Activated naive CD4-positive, alpha-beta T cell treated with anti-CD3 and anti-CD28 coated beads for 36 hours (primary cell): Measurements from ENCODE around the gene HERC3. TPM values are rescaled to one million over a fixed set of nuclear protein-coding genes. Genes with fewer than 3 reads are reported as not detected.

Source experiments
- CTCF ChIA-PET: fragments of 350-600 bp; sonication (Branson Sonifier 250); formaldehyde crosslinking; loops from one replicate; lab custom pipeline; 2021; ENCODE audit warnings: antibody characterized with exemption; lab: Charles Lee
- DNase-seq: peaks from one replicate; pipeline ENCODE4 v3.0.0-alpha.2; 2020
- H3K27ac Mint-ChIP-seq: one replicate; pipeline ENCODE4 v1.8.0; 2021; ENCODE audit warnings: mild to moderate bottlenecking, mixed read lengths
- H3K27me3 Mint-ChIP-seq: one replicate; pipeline ENCODE4 v1.8.0; 2021; ENCODE audit warnings: low read depth, mixed read lengths
- H3K36me3 Mint-ChIP-seq: one replicate; pipeline ENCODE4 v1.8.0; 2021; ENCODE audit warnings: low read depth, mixed read lengths
- H3K4me1 Mint-ChIP-seq: one replicate; pipeline ENCODE4 v1.8.0; 2021; ENCODE audit warnings: low read depth, mixed read lengths
- H3K4me3 Mint-ChIP-seq: one replicate; pipeline ENCODE4 v1.8.0; 2021; ENCODE audit warnings: mild to moderate bottlenecking, moderate library complexity, mixed read lengths
- H3K9me3 Mint-ChIP-seq: one replicate; pipeline ENCODE4 v1.8.0; 2021; ENCODE audit warnings: mixed read lengths
- intact Hi-C: fragments of 100-400 bp; cut with micrococcal nuclease; formaldehyde crosslinking; loops from one replicate; pipeline ENCODE4 v1.15.1; 2023
- total RNA-seq, 2 experiments: library from RNA; stranded (reverse); gene quantifications; one replicate each; pipeline ENCODE4 v1.2.3, GENCODE V29; 2021

The HERC3 gene
- total RNA-seq, 2 experiments from 2014 or later, result 24.4 to 25.8 TPM

DNA sequence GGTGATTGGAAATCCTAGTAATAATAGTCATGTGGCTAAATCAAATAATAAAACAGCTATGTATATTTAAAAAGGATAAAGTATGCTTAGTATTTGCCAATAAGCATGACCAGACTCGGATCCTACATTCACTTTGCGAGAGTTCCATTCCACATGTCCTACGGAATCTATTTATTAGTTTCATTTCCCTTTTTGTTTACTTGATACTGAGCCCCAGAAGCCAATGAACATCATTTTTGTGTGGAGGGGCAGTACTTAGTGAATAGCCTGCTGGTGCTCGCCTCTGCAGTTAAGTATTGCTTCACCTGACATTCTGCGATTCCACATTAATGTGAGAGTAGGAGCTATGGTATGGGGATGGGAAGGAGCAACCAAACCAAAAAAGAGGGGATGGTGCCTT, 163.9 kb downstream of the HERC3 start:
- Mint-ChIP-seq H3K4me3 (no peak overlapping the region), H3K4me1 (no peaks in the 10 kb centered on the region), H3K27ac (no peak overlapping the region), H3K9me3 (no peaks in the 10 kb centered on the region), H3K27me3 (no peaks in the 10 kb centered on the region), H3K36me3 (peaks cover 1% of the 10 kb centered on the region)
- CTCF ChIA-PET, result interaction anchor here (0.5 to 1.1 kb wide), 2 partner anchors 35 to 230 kb away, joined by 3 read pairs; no protein-coding TSS in a partner anchor
- intact Hi-C loops, result no loop called here
- DNase-seq, result no peak

DNA sequence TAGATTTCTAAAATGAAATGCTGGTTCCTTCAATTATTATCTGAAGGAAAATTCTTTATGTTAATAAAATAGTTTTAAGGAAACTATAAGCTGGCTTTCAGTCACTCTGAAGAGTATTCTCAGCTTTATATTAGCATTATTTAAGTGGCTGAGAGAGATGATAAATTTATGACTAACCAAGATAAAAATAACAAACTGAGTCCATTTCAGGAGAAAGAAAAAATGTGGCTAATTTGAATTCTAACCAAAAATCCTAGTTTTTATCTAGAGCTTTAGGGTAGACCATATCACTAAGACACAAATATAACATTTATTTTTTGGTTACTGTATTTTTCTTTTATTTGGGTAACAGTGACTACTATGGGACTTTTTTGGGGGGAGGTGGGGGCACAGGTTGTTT, 164.8 kb downstream of the HERC3 start:
- CTCF ChIA-PET, result interaction anchor here (0.8 to 1.2 kb wide), 3 partner anchors 217 to 266 kb away, joined by 3 read pairs; no protein-coding TSS in a partner anchor
- no peak overlapping the region for H3K4me3 Mint-ChIP-seq
- intact Hi-C loops, result no loop called here

DNA sequence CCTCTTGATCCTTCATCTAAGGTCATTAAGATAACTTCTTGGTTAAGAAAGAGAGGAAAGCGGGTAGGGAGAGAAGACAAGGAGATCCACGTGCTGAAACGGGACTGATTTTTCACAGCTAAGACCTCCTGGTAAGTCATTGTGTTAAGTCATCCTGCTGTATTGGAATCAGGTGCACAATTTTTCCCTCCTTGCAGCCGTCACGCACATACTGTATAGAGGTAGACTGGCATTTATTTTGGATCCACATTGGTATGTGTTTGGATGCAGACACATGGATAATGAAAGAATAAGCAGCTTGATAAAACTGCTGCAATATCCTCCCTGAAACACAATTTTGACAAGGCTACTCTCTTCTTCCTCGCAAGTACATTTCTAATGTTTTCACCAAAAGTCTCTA, 165.5 kb downstream of the HERC3 start:
- intact Hi-C loops, result no loop called here
- H3K27me3 Mint-ChIP-seq, result no peaks in the 10 kb centered on the region
- H3K9me3 Mint-ChIP-seq, result no peaks in the 10 kb centered on the region
- no peaks in the 10 kb centered on the region for H3K4me1 Mint-ChIP-seq
- CTCF ChIA-PET, result interaction anchor here (0.8 to 1.2 kb wide), 2 partner anchors 218 to 266 kb away, joined by 3 read pairs; no protein-coding TSS in a partner anchor
- DNase-seq, result no peak
- no peak overlapping the region for H3K27ac Mint-ChIP-seq
- no peak overlapping the region for H3K4me3 Mint-ChIP-seq
- H3K36me3 Mint-ChIP-seq, result peaks cover 1% of the 10 kb centered on the region

More for the DNA sequence above, 164.8 kb downstream of the HERC3 start:
- peaks cover 1% of the 10 kb centered on the region for H3K36me3 Mint-ChIP-seq
- no peaks in the 10 kb centered on the region for H3K9me3 Mint-ChIP-seq
- no peak for DNase-seq
- no peaks in the 10 kb centered on the region for H3K4me1 Mint-ChIP-seq
- no peaks in the 10 kb centered on the region for H3K27me3 Mint-ChIP-seq
- H3K27ac Mint-ChIP-seq, result no peak overlapping the region

Other genes starting within 250 kb of the HERC3 start
- gene HERC6, start 213.6 kb upstream of the HERC3 start, total RNA-seq, result 10 to 100 TPM in 1 of 2 experiments, 1 to 10 TPM in 1; 9.9 to 10.2 TPM
- gene HERC5, start 135.4 kb upstream of the HERC3 start, total RNA-seq, result 10 to 100 TPM; 38.8 to 39.5 TPM
- gene PYURF, start 68.7 kb upstream of the HERC3 start, total RNA-seq, result 10 to 100 TPM; 51.5 to 54.2 TPM
- gene NAP1L5, start 105.3 kb downstream of the HERC3 start, total RNA-seq, result 1 to 10 TPM; 3.5 to 3.9 TPM